GM23338 (cell line): ENCODE data around the gene SAMD11. TPM values are rescaled to one million over a fixed set of nuclear protein-coding genes. Genes with fewer than 3 reads are reported as not detected.

Experiments used
- ATAC-seq: fragments of 200-7000 bp; cut with Tn5 transposase; 3 replicates; pipeline ENCODE4 v1.9.1; 2020
- DNase-seq: peaks from one replicate; pipeline ENCODE4 v3.0.0-alpha.2; 2015; ENCODE audit warnings: low spot score
- H2AFZ ChIP-seq: fragments of 200-600 bp; sonication (generic); 2 replicates; pipeline ENCODE4 v1.8.0; 2016; ENCODE audit warnings: antibody characterized with exemption, mild to moderate bottlenecking, moderate library complexity
- H3F3A ChIP-seq: fragments of 200-600 bp; sonication (generic); replicated peaks from 2 replicates; pipeline ENCODE4 v1.8.0; 2017; ENCODE audit warnings: antibody characterized with exemption, mixed run types, low read depth
- H3K27ac ChIP-seq: fragments of 200-600 bp; sonication (generic); 2 replicates; pipeline ENCODE4 v1.6.1; 2016; ENCODE audit warnings: low read depth
- H3K27me3 ChIP-seq: fragments of 200-600 bp; sonication (generic); 2 replicates; pipeline ENCODE4 v1.8.0; 2016; ENCODE audit warnings: mild to moderate bottlenecking, mixed run types, moderate library complexity; ENCODE audit not compliant: insufficient read depth
- H3K36me3 ChIP-seq: fragments of 200-600 bp; sonication (generic); 2 replicates; pipeline ENCODE4 v1.8.0; 2016; ENCODE audit warnings: mild to moderate bottlenecking; ENCODE audit not compliant: insufficient read depth
- H3K4me1 ChIP-seq: fragments of 200-600 bp; sonication (generic); 2 replicates; pipeline ENCODE4 v1.8.0; 2016; ENCODE audit warnings: mild to moderate bottlenecking, moderate library complexity; ENCODE audit not compliant: insufficient read depth
- H3K4me2 ChIP-seq: fragments of 200-600 bp; sonication (generic); 2 replicates; pipeline ENCODE4 v1.7.1; 2017; ENCODE audit warnings: mixed run types
- H3K4me3 ChIP-seq: fragments of 200-600 bp; sonication (generic); 2 replicates; pipeline ENCODE4 v1.6.1; 2016; ENCODE audit warnings: mixed run types
- H3K79me2 ChIP-seq: fragments of 200-600 bp; sonication (generic); replicated peaks from 2 replicates; pipeline ENCODE4 v1.8.0; 2017; ENCODE audit warnings: mild to moderate bottlenecking; ENCODE audit not compliant: insufficient read depth
- H3K9me2 ChIP-seq: fragments of 200-600 bp; sonication (generic); 2 replicates; pipeline ENCODE4 v1.8.0; 2017; ENCODE audit not compliant: insufficient read depth
- H4K20me1 ChIP-seq: fragments of 200-600 bp; sonication (generic); replicated peaks from 2 replicates; pipeline ENCODE4 v1.8.0; 2017; ENCODE audit warnings: mild to moderate bottlenecking; ENCODE audit not compliant: insufficient read depth
- H3K27ac Mint-ChIP-seq: 2 replicates; pipeline ENCODE4 v1.8.0; 2020; ENCODE audit warnings: inconsistent platforms, mild to moderate bottlenecking, moderate library complexity, mixed read lengths
- H3K27me3 Mint-ChIP-seq: 3 replicates; pipeline ENCODE4 v1.8.0; 2022; ENCODE audit warnings: low read depth, mild to moderate bottlenecking, moderate library complexity, mixed read lengths, inconsistent platforms; ENCODE audit not compliant: insufficient read depth, poor library complexity
- H3K36me3 Mint-ChIP-seq: 3 replicates; pipeline ENCODE4 v1.8.0; 2021; ENCODE audit warnings: low read depth, mild to moderate bottlenecking, inconsistent platforms, moderate library complexity, mixed read lengths
- H3K4me1 Mint-ChIP-seq: 3 replicates; pipeline ENCODE4 v1.8.0; 2020; ENCODE audit warnings: mild to moderate bottlenecking, inconsistent platforms, mixed read lengths
- H3K4me3 Mint-ChIP-seq: 3 replicates; pipeline ENCODE4 v1.8.0; 2021; ENCODE audit warnings: moderate library complexity, mild to moderate bottlenecking, inconsistent platforms, mixed read lengths
- H3K9me3 Mint-ChIP-seq: 3 replicates; pipeline ENCODE4 v1.8.0; 2020; ENCODE audit warnings: moderate library complexity, mild to moderate bottlenecking, inconsistent platforms, mixed read lengths
- CREB1 ChIP-seq: fragments of 250-450 bp; sonication (Bioruptor Pico); IDR thresholded peaks from 2 replicates; pipeline ENCODE4 v1.5.0; 2020; ENCODE audit warnings: low read depth, mild to moderate bottlenecking, moderate library complexity
- EZH2 ChIP-seq: fragments of 200-600 bp; sonication (generic); IDR thresholded peaks from one replicate; pipeline ENCODE4 v1.8.0; 2017; ENCODE audit warnings: antibody characterized with exemption, mild to moderate bottlenecking, low read depth; ENCODE audit not compliant: unreplicated experiment
- EZH2phosphoT487 ChIP-seq: fragments of 200-600 bp; sonication (generic); IDR thresholded peaks from one replicate; pipeline ENCODE4 v1.8.1; 2018; ENCODE audit warnings: antibody characterized with exemption; ENCODE audit not compliant: unreplicated experiment
- JUNB ChIP-seq: IDR thresholded peaks from one replicate; pipeline ENCODE4 v1.6.1; 2016; ENCODE audit warnings: antibody characterized with exemption; ENCODE audit not compliant: unreplicated experiment
- NANOG ChIP-seq: IDR thresholded peaks from 2 replicates; pipeline ENCODE4 v1.6.1; 2016; ENCODE audit warnings: antibody characterized with exemption, borderline replicate concordance
- POLR2AphosphoS5 ChIP-seq: IDR thresholded peaks from 2 replicates; pipeline ENCODE4 v1.6.1; 2016; ENCODE audit warnings: antibody characterized with exemption, low read depth
- STAT1 ChIP-seq: IDR thresholded peaks from one replicate; pipeline ENCODE4 v1.6.1; 2016; ENCODE audit warnings: antibody characterized with exemption; ENCODE audit not compliant: unreplicated experiment
- ZNF114 ChIP-seq: fragments of 250-450 bp; sonication (Bioruptor Pico); IDR thresholded peaks from 2 replicates; pipeline ENCODE4 v1.5.0; 2020; ENCODE audit warnings: mild to moderate bottlenecking, moderate library complexity
- ZNF331 ChIP-seq: fragments of 250-450 bp; sonication (Bioruptor Pico); IDR thresholded peaks from 2 replicates; pipeline ENCODE4 v1.5.0; 2020; ENCODE audit warnings: low read depth, mild to moderate bottlenecking, moderate library complexity
- polyA plus RNA-seq: library from polyadenylated mRNA; unstranded; fragments of >200 nt; fragmentation: Nextera tagmentation; extraction: Ambion mirVana; gene quantifications from 2 replicates; pipeline ENCODE4 v1.2.1, GENCODE V29; 2016
- total RNA-seq: library from RNA; depleted of rRNA; stranded (reverse); fragments of >200 nt; shearing (Covaris generic); gene quantifications from 2 replicates; pipeline ENCODE4 v1.2.3, GENCODE V29; 2014
- TF ChIP-seq, protein P1 (sequence below): IDR thresholded peaks from 2 replicates; pipeline ENCODE4 v1.6.1; 2016; ENCODE audit warnings: antibody characterized with exemption
- TF ChIP-seq, protein P2 (sequence below), 2 experiments: fragments of 200-600 bp in 1 of 2; sonication (generic) in 1 of 2; conservative IDR thresholded peaks; 2 replicates each; pipeline versions ENCODE4 v1.5.1 to v1.6.1; 2016 to 2017; ENCODE audit warnings: antibody characterized with exemption in 2 of 2, low read depth in 2 of 2, mild to moderate bottlenecking in 2 of 2, moderate library complexity in 1 of 2
- TF ChIP-seq, protein P3 (sequence below): fragments of 250-450 bp; sonication (Bioruptor Pico); IDR thresholded peaks from 2 replicates; pipeline ENCODE4 v1.5.0; 2020; ENCODE audit warnings: mild to moderate bottlenecking, moderate library complexity
- TF ChIP-seq, protein P4 (sequence below): IDR thresholded peaks from one replicate; pipeline ENCODE4 v1.6.1; 2018; ENCODE audit warnings: antibody characterized with exemption; ENCODE audit not compliant: unreplicated experiment

SAMD11 gene
- total and polyA plus RNA-seq, 2 experiments from 2014 or later = 0.14 to 0.40 TPM

- Histone ChIP-seq H3K4me2 (peak overlapping the region; percentile 38; the same call in 1 of the 2 replicates), H3K4me3 (0 out of 2 replicates have a peak overlapping the region, but pooled peaks have one; percentile 13), H3F3A (no peaks in the 10 kb centered on the region), H2AFZ (no peak overlapping the region), H3K27ac (no peak overlapping the region), H3K9me2 (no peaks in the 10 kb centered on the region), H3K79me2 (no peaks in the 10 kb centered on the region), H3K36me3 (no peaks in the 10 kb centered on the region), H3K4me1 (no peaks in the 10 kb centered on the region; the same call in 1 of the 2 replicates), H3K27me3 (peaks cover 85% of the 10 kb centered on the region), H4K20me1 (no peaks in the 10 kb centered on the region)
- DNase-seq = peak; percentile 44
- peaks cover 13% of the 10 kb centered on the region for H3K4me1 Mint-ChIP-seq
- no peaks in the 10 kb centered on the region; the same call in 2 of the 3 replicates for H3K9me3 Mint-ChIP-seq
- TF ChIP-seq, protein P1, sequence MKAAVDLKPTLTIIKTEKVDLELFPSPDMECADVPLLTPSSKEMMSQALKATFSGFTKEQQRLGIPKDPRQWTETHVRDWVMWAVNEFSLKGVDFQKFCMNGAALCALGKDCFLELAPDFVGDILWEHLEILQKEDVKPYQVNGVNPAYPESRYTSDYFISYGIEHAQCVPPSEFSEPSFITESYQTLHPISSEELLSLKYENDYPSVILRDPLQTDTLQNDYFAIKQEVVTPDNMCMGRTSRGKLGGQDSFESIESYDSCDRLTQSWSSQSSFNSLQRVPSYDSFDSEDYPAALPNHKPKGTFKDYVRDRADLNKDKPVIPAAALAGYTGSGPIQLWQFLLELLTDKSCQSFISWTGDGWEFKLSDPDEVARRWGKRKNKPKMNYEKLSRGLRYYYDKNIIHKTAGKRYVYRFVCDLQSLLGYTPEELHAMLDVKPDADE = no peak
- TF ChIP-seq POLR2AphosphoS5 (no peak), EZH2 (no peak), ZNF114 (no peak), JUNB (no peak), CREB1 (CRISPR knock-in tag) (no peak), ZNF331 (CRISPR knock-in tag) (no peak), STAT1 (no peak), NANOG (no peak), EZH2phosphoT487 (no peak)
- TF ChIP-seq, protein P2, sequence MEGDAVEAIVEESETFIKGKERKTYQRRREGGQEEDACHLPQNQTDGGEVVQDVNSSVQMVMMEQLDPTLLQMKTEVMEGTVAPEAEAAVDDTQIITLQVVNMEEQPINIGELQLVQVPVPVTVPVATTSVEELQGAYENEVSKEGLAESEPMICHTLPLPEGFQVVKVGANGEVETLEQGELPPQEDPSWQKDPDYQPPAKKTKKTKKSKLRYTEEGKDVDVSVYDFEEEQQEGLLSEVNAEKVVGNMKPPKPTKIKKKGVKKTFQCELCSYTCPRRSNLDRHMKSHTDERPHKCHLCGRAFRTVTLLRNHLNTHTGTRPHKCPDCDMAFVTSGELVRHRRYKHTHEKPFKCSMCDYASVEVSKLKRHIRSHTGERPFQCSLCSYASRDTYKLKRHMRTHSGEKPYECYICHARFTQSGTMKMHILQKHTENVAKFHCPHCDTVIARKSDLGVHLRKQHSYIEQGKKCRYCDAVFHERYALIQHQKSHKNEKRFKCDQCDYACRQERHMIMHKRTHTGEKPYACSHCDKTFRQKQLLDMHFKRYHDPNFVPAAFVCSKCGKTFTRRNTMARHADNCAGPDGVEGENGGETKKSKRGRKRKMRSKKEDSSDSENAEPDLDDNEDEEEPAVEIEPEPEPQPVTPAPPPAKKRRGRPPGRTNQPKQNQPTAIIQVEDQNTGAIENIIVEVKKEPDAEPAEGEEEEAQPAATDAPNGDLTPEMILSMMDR (conservative IDR thresholded peaks at IDR 0.05; ENCODE audit: low read depth in 2 of 2) = no peak
- TF ChIP-seq, protein P3, sequence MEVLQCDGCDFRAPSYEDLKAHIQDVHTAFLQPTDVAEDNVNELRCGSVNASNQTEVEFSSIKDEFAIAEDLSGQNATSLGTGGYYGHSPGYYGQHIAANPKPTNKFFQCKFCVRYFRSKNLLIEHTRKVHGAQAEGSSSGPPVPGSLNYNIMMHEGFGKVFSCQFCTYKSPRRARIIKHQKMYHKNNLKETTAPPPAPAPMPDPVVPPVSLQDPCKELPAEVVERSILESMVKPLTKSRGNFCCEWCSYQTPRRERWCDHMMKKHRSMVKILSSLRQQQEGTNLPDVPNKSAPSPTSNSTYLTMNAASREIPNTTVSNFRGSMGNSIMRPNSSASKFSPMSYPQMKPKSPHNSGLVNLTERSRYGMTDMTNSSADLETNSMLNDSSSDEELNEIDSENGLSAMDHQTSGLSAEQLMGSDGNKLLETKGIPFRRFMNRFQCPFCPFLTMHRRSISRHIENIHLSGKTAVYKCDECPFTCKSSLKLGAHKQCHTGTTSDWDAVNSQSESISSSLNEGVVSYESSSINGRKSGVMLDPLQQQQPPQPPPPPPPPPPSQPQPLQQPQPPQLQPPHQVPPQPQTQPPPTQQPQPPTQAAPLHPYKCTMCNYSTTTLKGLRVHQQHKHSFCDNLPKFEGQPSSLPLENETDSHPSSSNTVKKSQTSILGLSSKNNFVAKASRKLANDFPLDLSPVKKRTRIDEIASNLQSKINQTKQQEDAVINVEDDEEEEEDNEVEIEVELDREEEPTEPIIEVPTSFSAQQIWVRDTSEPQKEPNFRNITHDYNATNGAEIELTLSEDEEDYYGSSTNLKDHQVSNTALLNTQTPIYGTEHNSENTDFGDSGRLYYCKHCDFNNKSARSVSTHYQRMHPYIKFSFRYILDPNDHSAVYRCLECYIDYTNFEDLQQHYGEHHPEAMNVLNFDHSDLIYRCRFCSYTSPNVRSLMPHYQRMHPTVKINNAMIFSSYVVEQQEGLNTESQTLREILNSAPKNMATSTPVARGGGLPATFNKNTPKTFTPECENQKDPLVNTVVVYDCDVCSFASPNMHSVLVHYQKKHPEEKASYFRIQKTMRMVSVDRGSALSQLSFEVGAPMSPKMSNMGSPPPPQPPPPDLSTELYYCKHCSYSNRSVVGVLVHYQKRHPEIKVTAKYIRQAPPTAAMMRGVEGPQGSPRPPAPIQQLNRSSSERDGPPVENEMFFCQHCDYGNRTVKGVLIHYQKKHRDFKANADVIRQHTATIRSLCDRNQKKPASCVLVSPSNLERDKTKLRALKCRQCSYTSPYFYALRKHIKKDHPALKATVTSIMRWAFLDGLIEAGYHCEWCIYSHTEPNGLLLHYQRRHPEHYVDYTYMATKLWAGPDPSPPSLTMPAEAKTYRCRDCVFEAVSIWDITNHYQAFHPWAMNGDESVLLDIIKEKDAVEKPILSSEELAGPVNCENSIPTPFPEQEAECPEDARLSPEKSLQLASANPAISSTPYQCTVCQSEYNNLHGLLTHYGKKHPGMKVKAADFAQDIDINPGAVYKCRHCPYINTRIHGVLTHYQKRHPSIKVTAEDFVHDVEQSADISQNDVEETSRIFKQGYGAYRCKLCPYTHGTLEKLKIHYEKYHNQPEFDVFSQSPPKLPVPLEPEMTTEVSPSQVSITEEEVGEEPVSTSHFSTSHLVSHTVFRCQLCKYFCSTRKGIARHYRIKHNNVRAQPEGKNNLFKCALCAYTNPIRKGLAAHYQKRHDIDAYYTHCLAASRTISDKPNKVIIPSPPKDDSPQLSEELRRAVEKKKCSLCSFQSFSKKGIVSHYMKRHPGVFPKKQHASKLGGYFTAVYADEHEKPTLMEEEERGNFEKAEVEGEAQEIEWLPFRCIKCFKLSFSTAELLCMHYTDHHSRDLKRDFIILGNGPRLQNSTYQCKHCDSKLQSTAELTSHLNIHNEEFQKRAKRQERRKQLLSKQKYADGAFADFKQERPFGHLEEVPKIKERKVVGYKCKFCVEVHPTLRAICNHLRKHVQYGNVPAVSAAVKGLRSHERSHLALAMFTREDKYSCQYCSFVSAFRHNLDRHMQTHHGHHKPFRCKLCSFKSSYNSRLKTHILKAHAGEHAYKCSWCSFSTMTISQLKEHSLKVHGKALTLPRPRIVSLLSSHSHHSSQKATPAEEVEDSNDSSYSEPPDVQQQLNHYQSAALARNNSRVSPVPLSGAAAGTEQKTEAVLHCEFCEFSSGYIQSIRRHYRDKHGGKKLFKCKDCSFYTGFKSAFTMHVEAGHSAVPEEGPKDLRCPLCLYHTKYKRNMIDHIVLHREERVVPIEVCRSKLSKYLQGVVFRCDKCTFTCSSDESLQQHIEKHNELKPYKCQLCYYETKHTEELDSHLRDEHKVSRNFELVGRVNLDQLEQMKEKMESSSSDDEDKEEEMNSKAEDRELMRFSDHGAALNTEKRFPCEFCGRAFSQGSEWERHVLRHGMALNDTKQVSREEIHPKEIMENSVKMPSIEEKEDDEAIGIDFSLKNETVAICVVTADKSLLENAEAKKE (CRISPR knock-in tag) = no peak
- TF ChIP-seq, protein P4, sequence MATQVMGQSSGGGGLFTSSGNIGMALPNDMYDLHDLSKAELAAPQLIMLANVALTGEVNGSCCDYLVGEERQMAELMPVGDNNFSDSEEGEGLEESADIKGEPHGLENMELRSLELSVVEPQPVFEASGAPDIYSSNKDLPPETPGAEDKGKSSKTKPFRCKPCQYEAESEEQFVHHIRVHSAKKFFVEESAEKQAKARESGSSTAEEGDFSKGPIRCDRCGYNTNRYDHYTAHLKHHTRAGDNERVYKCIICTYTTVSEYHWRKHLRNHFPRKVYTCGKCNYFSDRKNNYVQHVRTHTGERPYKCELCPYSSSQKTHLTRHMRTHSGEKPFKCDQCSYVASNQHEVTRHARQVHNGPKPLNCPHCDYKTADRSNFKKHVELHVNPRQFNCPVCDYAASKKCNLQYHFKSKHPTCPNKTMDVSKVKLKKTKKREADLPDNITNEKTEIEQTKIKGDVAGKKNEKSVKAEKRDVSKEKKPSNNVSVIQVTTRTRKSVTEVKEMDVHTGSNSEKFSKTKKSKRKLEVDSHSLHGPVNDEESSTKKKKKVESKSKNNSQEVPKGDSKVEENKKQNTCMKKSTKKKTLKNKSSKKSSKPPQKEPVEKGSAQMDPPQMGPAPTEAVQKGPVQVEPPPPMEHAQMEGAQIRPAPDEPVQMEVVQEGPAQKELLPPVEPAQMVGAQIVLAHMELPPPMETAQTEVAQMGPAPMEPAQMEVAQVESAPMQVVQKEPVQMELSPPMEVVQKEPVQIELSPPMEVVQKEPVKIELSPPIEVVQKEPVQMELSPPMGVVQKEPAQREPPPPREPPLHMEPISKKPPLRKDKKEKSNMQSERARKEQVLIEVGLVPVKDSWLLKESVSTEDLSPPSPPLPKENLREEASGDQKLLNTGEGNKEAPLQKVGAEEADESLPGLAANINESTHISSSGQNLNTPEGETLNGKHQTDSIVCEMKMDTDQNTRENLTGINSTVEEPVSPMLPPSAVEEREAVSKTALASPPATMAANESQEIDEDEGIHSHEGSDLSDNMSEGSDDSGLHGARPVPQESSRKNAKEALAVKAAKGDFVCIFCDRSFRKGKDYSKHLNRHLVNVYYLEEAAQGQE = no peak
- H3K27ac Mint-ChIP-seq = no peak overlapping the region
- H3K36me3 Mint-ChIP-seq = no peaks in the 10 kb centered on the region
- no peak overlapping the region for H3K4me3 Mint-ChIP-seq
- ATAC-seq = peak; percentile 34
- H3K27me3 Mint-ChIP-seq = peaks cover 78% of the 10 kb centered on the region
Observed at GRCh38 chr1:935751-936231, 12.1 kb downstream of the SAMD11 start.
